Measurements from ENCODE around the gene RAD51B.

DNA sequence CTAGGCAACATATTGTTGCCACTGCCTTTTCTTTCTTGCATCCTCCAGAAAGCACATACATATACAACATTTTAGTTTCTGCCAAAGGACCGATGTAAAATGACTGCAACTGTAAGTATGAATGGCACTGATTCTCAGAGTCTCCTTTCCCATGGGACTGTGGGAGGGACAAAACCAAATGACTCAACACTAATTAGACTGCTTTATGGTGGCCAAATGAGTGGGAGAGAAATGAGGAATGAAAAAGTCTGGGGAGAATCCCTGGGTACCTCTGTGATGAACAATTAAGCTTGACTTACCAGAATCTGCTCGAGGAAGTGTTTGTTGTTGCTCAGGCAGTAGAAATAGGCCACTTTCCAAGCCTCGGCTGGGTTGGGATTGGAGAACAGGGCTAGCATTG is 13.3 kb upstream of the RAD51B start:
- TF ChIP-seq, protein P1, sequence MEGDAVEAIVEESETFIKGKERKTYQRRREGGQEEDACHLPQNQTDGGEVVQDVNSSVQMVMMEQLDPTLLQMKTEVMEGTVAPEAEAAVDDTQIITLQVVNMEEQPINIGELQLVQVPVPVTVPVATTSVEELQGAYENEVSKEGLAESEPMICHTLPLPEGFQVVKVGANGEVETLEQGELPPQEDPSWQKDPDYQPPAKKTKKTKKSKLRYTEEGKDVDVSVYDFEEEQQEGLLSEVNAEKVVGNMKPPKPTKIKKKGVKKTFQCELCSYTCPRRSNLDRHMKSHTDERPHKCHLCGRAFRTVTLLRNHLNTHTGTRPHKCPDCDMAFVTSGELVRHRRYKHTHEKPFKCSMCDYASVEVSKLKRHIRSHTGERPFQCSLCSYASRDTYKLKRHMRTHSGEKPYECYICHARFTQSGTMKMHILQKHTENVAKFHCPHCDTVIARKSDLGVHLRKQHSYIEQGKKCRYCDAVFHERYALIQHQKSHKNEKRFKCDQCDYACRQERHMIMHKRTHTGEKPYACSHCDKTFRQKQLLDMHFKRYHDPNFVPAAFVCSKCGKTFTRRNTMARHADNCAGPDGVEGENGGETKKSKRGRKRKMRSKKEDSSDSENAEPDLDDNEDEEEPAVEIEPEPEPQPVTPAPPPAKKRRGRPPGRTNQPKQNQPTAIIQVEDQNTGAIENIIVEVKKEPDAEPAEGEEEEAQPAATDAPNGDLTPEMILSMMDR (IDR thresholded peaks at IDR 0.05) = no peak
- no peak for TF ChIP-seq POLR2AphosphoS5 (IDR thresholded peaks at IDR 0.05)
